HepG2 (cell line): Measurements from ENCODE around the gene RAB17. TPM values are rescaled to one million over a fixed set of nuclear protein-coding genes. Genes with fewer than 3 reads are reported as not detected.

Experiments
- ATAC-seq: fragments of 200-7000 bp; cut with Tn5 transposase; 3 replicates; pipeline ENCODE4 v1.9.1; 2020; ENCODE audit warnings: mild to moderate bottlenecking, moderate library complexity
- BruUV-seq: library from RNA; stranded (reverse); fragments of 400-500 nt; replicated peaks from 2 replicates; lab custom pipeline; 2021; lab: Mats Ljungman, UMichigan
- CTCF ChIA-PET: fragments of 300-600 bp; formaldehyde crosslinking; extraction: SDS; loops from one replicate; lab custom pipeline; 2021; ENCODE audit warnings: low total read pairs, inconsistent platforms, low intra/inter-chr PET ratio; lab: Yijun Ruan, JAX
- POLR2A ChIA-PET: fragments of 350-600 bp; sonication (Branson Sonifier 250); formaldehyde crosslinking; loops from one replicate; lab custom pipeline; 2020; ENCODE audit warnings: antibody characterized with exemption, inconsistent platforms; lab: Yijun Ruan, JAX
- DNase-seq: peaks from one replicate; pipeline ENCODE4 v3.0.0-alpha.2; 2015; ENCODE audit warnings: low spot score
- FAIRE-seq: peaks from 3 replicates; lab custom pipeline; 2011; peaks lifted over from hg19 to GRCh38; lab: Jason Lieb, UNC
- H2AFZ ChIP-seq: one replicate; pipeline ENCODE4 v1.6.1; 2011; ENCODE audit warnings: low read length, inconsistent platforms
- H3K27ac ChIP-seq: fragments of 300-600 bp; 3 replicates; pipeline ENCODE4 v1.8.0; 2011; ENCODE audit warnings: mixed run types, mild to moderate bottlenecking, mixed read lengths, low read length, inconsistent platforms; ENCODE audit not compliant: insufficient read depth; ENCODE audit errors: extremely low read length
- H3K27me3 ChIP-seq, 2 experiments: fragments of 200-600 bp in 1 of 2; 2 replicates in 1 of 2; 3 replicates in 1 of 2; pipeline versions ENCODE4 v1.6.0 to v1.8.0; 2011; ENCODE audit warnings: low read length in 2 of 2, mild to moderate bottlenecking in 2 of 2, moderate library complexity in 2 of 2, inconsistent platforms in 1 of 2; ENCODE audit not compliant: insufficient read depth in 2 of 2, control insufficient read depth in 1 of 2
- H3K36me3 ChIP-seq, 2 experiments: fragments of 200-600 bp in 1 of 2; replicated peaks in 1 of 2; 2 replicates in 1 of 2; 3 replicates in 1 of 2; pipeline versions ENCODE4 v1.5.1 to v1.8.0; 2011; ENCODE audit warnings: low read length in 2 of 2, inconsistent platforms in 1 of 2; ENCODE audit not compliant: insufficient read depth in 2 of 2, control insufficient read depth in 1 of 2
- H3K4me1 ChIP-seq: 2 replicates; pipeline ENCODE4 v1.5.1; 2012; ENCODE audit warnings: low read length, inconsistent platforms; ENCODE audit not compliant: insufficient read depth
- H3K4me2 ChIP-seq: 2 replicates; pipeline ENCODE4 v1.6.0; 2011; ENCODE audit warnings: low read depth, low read length, inconsistent platforms
- H3K4me3 ChIP-seq, 3 experiments: fragments of 200-600 bp in 1 of 3; sonication (generic), shearing (Covaris generic) in 1 of 3; replicated peaks in 1 of 3; 2 replicates each; pipeline ENCODE4 v1.5.1; 2011 to 2016; ENCODE audit warnings: low read length in 3 of 3, inconsistent platforms in 2 of 3, low read depth in 2 of 3, mild to moderate bottlenecking in 2 of 3, control low read depth in 1 of 3, mixed read lengths in 1 of 3; ENCODE audit not compliant: insufficient read depth in 1 of 3
- H3K79me2 ChIP-seq: one replicate; pipeline ENCODE4 v1.6.1; 2011; ENCODE audit warnings: low read length, inconsistent platforms; ENCODE audit not compliant: insufficient read depth
- H3K9ac ChIP-seq: 2 replicates; pipeline ENCODE4 v1.6.0; 2011; ENCODE audit warnings: mild to moderate bottlenecking, low read depth, low read length, inconsistent platforms; ENCODE audit not compliant: insufficient read depth
- H3K9me3 ChIP-seq: 2 replicates; pipeline ENCODE4 v1.5.1; 2012; ENCODE audit warnings: mild to moderate bottlenecking, low read length
- H4K20me1 ChIP-seq: 2 replicates; pipeline ENCODE4 v1.6.0; 2011; ENCODE audit warnings: inconsistent platforms, mild to moderate bottlenecking, low read length, moderate library complexity; ENCODE audit not compliant: insufficient read depth
- ASH2L ChIP-seq: fragments of 300-600, 200-600 bp; sonication (generic); IDR thresholded peaks from 2 replicates; pipeline ENCODE4 v1.7.0; 2017; ENCODE audit warnings: low read depth, mild to moderate bottlenecking, moderate library complexity, mixed read lengths, low read length; ENCODE audit not compliant: insufficient read length
- FOXA1 ChIP-seq, 2 experiments: fragments of 450-650 bp in 1 of 2; sonication (generic) in 1 of 2; formaldehyde crosslinking in 1 of 2; IDR thresholded peaks; 2 replicates each; pipeline versions ENCODE4 v1.4.0 to v1.6.1; 2016 to 2020; ENCODE audit warnings: missing genetic modification reagents in 1 of 2
- FOXP1 ChIP-seq, 2 experiments: fragments of 450-650 bp in 1 of 2; IDR thresholded peaks; 2 replicates each; pipeline ENCODE4 v1.6.1; 2017 to 2018; ENCODE audit warnings: antibody characterized with exemption in 1 of 2
- GATAD2A ChIP-seq: IDR thresholded peaks from 2 replicates; pipeline ENCODE4 v1.6.1; 2016
- IKZF1 ChIP-seq: fragments of 450-650 bp; IDR thresholded peaks from 2 replicates; pipeline ENCODE4 v1.7.1; 2016
- PLRG1 ChIP-seq: fragments of 450-650 bp; conservative IDR thresholded peaks from 2 replicates; pipeline ENCODE4 v1.6.1; 2016
- SKIL ChIP-seq: sonication (generic); formaldehyde crosslinking; IDR thresholded peaks from 2 replicates; pipeline ENCODE4 v1.8.0; 2022; ENCODE audit warnings: missing genetic modification reagents, mild to moderate bottlenecking, moderate library complexity, borderline replicate concordance
- TRIM22 ChIP-seq: fragments of 450-650 bp; IDR thresholded peaks from 2 replicates; pipeline ENCODE4 v1.6.1; 2017
- ZBTB26 ChIP-seq: IDR thresholded peaks from 2 replicates; pipeline ENCODE4 v1.6.1; 2016; ENCODE audit warnings: missing compliant biosample characterization, missing genetic modification reagents, borderline replicate concordance
- ZNF18 ChIP-seq: sonication (generic); formaldehyde crosslinking; IDR thresholded peaks from 2 replicates; pipeline ENCODE4 v1.8.0; 2022; ENCODE audit warnings: mild to moderate bottlenecking, missing genetic modification reagents; ENCODE audit not compliant: insufficient replicate concordance
- ZNF282 ChIP-seq: fragments of 450-650 bp; IDR thresholded peaks from 2 replicates; pipeline ENCODE4 v1.6.1; 2018; ENCODE audit not compliant: partially characterized antibody
- ZNF574 ChIP-seq: sonication (generic); formaldehyde crosslinking; IDR thresholded peaks from 2 replicates; pipeline ENCODE4 v1.4.0; 2020; ENCODE audit warnings: missing genetic modification reagents
- WGBS: methylation state at CpG from one replicate; pipeline ENCODE4 v1.1.6; 2017; ENCODE audit warnings: low lambda C conversion rate; 5-methylcytosine and 5-hydroxymethylcytosine counted together
- in situ Hi-C: cut with HindIII; loops from 2 replicates; pipeline ENCODE4 v1.10.0; 2017; ENCODE audit warnings: low pct_unique_long_range_greater_than_20kb; ENCODE audit not compliant: extremely low pct_ligation_motif_present
- intact Hi-C: fragments of 100-400 bp; cut with micrococcal nuclease; formaldehyde crosslinking; loops from one replicate; pipeline ENCODE4 v1.10.0; 2022; ENCODE audit not compliant: unreplicated experiment
- polyA plus RNA-seq, 8 experiments: library from polyadenylated mRNA; depleted of rRNA in 3 of 8; stranded (reverse) in 7 of 8; unstranded in 1 of 8; fragments of >200 nt; fragmentation: Illumina TruSeq in 4 of 8; extraction: Trizol in 4 of 8; gene quantifications; 2 replicates each; pipeline versions ENCODE4 v1.2.1 to v1.2.3, GENCODE V29; 2011 to 2016; ENCODE audit warnings: low read depth in 4 of 8, missing spikeins in 1 of 8, mixed read lengths in 1 of 8; ENCODE audit not compliant: insufficient read depth in 1 of 8
- total RNA-seq, 5 experiments: library from RNA; depleted of rRNA; stranded (reverse); fragments of >200 nt; fragmentation: Illumina TruSeq; extraction: Trizol; gene quantifications; 2 replicates each; pipeline ENCODE4 v1.2.3, GENCODE V29; 2016; ENCODE audit warnings: low read depth in 1 of 5

The RAB17 gene
- total and polyA plus RNA-seq, 2 of the 13 experiments (the other 11 are each of a cell fraction or from before 2014, with no cell fraction given): 68.0 to 124 TPM

GRCh38 chr2:237566401-237567235, 23.9 kb downstream of the RAB17 start, which contains the start of gene PRLH (continued):
- no peak for TF ChIP-seq ZBTB26 (CRISPR knock-in tag)
- no peak for TF ChIP-seq GATAD2A (CRISPR knock-in tag)

- H3K9ac ChIP-seq: no peak overlapping the region
- no TSS peak for BruUV-seq
- H2AFZ ChIP-seq: no peak overlapping the region
- H4K20me1 ChIP-seq: no peaks in the 10 kb centered on the region
- DNase-seq: no peak
- H3K9me3 ChIP-seq: no peaks in the 10 kb centered on the region
- ChIA-PET CTCF (no interaction called here), POLR2A (no interaction called here)
- ATAC-seq: no peak
- H3K27me3 ChIP-seq: peaks cover 0 to 44% of the 10 kb centered on the region in 2 experiments; a peak in 4 of 5 replicates
- no peaks in the 10 kb centered on the region for H3K36me3 ChIP-seq
- no peak overlapping the region for H3K4me3 ChIP-seq
- intact Hi-C loops (no loop called here), in situ Hi-C loops (no loop called here)
- FAIRE-seq: no peak
- WGBS: 63% methylated on average over 1 of the region's 1 CpG
- no peaks in the 10 kb centered on the region for H3K4me1 ChIP-seq
- H3K4me2 ChIP-seq: no peak overlapping the region
- no peaks in the 10 kb centered on the region for H3K79me2 ChIP-seq
- H3K27ac ChIP-seq: no peak overlapping the region
- TF ChIP-seq ZNF18 (CRISPR knock-in tag) (no peak), ZNF282 (peak; percentile 58), IKZF1 (peak; percentile 79; the same call in 1 of the 2 replicates), FOXP1 (IDR thresholded peaks at IDR 0.05) (peak; percentile 4; the same call in 1 of the 2 replicates), FOXP1 (CRISPR knock-in tag; IDR thresholded peaks at IDR 0.05) (no peak), TRIM22 (peak; percentile 83; the same call in 1 of the 2 replicates), ZNF574 (no peak), ASH2L (no peak), PLRG1 (peak; percentile 77; the same call in 1 of the 2 replicates), SKIL (peak; percentile 26; the same call in 1 of the 2 replicates), FOXA1 (IDR thresholded peaks at IDR 0.05) (peak; percentile 28; the same call in 1 of the 2 replicates), FOXA1 (CRISPR knock-in tag; IDR thresholded peaks at IDR 0.05) (no peak)
Observed at GRCh38 chr2:237565974-237566373, 24.6 kb downstream of the RAB17 start.
